GM18907 (cell line): ENCODE measurements around the gene TSPAN32.
"Not testable (repeated sequence)": the region's sequence is repeated elsewhere in the genome, so short reads cannot be mapped to it uniquely, and the experiment has no call there.

Experiments
- ATAC-seq: cut with Tn5 transposase; IDR thresholded peaks from one replicate; pipeline ENCODE4 v1.9.1; 2021; ENCODE audit warnings: mild to moderate bottlenecking, moderate library complexity; ENCODE audit not compliant: unreplicated experiment

TSPAN32 gene

GRCh38 chr11:2280208-2280607 lies 21.6 kb upstream of the TSPAN32 start:
- ATAC-seq = no peak

GRCh38 chr11:2286350-2286749 lies 15.5 kb upstream of the TSPAN32 start:
- not testable (repeated sequence) for ATAC-seq

GRCh38 chr11:2287091-2287490 lies 14.7 kb upstream of the TSPAN32 start:
- no peak for ATAC-seq

- no peak for ATAC-seq
Measured at GRCh38 chr11:2289350-2289749, 12.5 kb upstream of the TSPAN32 start.

- no peak for ATAC-seq
Measured at GRCh38 chr11:2289859-2290258, 12.0 kb upstream of the TSPAN32 start.

GRCh38 chr11:2290351-2290841 lies 11.4 kb upstream of the TSPAN32 start:
- ATAC-seq = no peak

GRCh38 chr11:2293531-2293971 lies 8.3 kb upstream of the TSPAN32 start:
- ATAC-seq = no peak

- no peak for ATAC-seq
Measured at GRCh38 chr11:2293984-2294925, 7.6 kb upstream of the TSPAN32 start.

GRCh38 chr11:2294926-2295290 lies 6.9 kb upstream of the TSPAN32 start:
- ATAC-seq = no peak

GRCh38 chr11:2295971-2296912 lies 5.6 kb upstream of the TSPAN32 start:
- no peak for ATAC-seq

- ATAC-seq = no peak
Measured at GRCh38 chr11:2296913-2297622, 4.7 kb upstream of the TSPAN32 start.

- ATAC-seq = no peak
Measured at GRCh38 chr11:2297623-2298030, 4.2 kb upstream of the TSPAN32 start.

GRCh38 chr11:2298131-2298794 lies 3.5 kb upstream of the TSPAN32 start:
- ATAC-seq = no peak

GRCh38 chr11:2298795-2299761 lies 2.7 kb upstream of the TSPAN32 start:
- no peak for ATAC-seq

- ATAC-seq = no peak
Measured at GRCh38 chr11:2299773-2300172, 2.0 kb upstream of the TSPAN32 start.

GRCh38 chr11:2300290-2300935 lies 1.4 kb upstream of the TSPAN32 start:
- no peak for ATAC-seq

- no peak for ATAC-seq
Measured at GRCh38 chr11:2300936-2301630, 730 bp upstream of the TSPAN32 start.

GRCh38 chr11:2302306-2302895 lies 588 bp downstream of the TSPAN32 start:
- peak; percentile 2 for ATAC-seq
